GM21717 (cell line): ENCODE results near the gene KRT86.
"Not testable (repeated sequence)": the region's sequence is repeated elsewhere in the genome, so short reads cannot be mapped to it uniquely, and the experiment has no call there.

Experiments
- ATAC-seq: cut with Tn5 transposase; IDR thresholded peaks from one replicate; pipeline ENCODE4 v1.9.1; 2021; ENCODE audit warnings: mild to moderate bottlenecking, moderate library complexity; ENCODE audit not compliant: unreplicated experiment

KRT86 gene

DNA sequence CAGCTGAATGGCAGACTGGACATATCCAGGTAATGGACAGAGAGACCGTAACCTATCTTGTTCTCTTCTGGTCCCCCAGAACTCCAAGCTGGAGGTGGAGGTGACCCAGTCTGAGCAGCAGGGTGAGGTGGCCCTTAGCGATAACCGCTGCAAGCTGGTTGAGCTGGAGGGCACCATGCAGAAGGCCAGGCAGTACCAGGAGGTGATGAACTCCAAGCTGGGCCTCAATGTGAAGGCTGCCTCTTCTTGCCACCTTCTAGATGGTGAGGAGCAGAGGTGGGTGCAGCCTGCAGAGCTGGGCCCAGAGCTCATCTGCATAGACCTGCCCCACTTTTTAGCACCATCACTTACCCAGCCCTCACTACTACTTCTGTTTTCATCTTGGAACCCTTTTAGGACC, 7.2 kb upstream of the KRT86 start:
- ATAC-seq: no peak

DNA sequence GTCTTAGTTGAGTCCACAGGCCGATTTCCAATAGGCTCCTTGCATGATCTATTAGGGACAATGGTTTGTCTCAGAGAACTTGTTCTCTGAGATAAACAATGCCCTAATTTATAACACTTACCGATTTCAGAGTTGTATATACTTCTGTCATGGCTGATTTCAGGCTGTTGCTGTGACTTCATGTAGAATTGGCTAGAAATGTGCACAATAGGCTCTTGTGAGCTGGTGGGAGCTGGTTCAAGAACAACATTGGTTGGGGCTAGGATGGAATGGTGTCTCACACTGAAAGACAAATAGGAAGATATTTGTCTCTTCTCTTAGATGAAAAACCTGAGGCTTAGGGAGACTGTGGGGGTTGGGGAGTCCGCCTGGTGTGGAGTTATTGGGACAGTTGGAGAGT, 6.7 kb upstream of the KRT86 start:
- no peak for ATAC-seq

- no peak for ATAC-seq
Measured at GRCh38 chr12:52268212-52268611, 6.2 kb upstream of the KRT86 start.

DNA sequence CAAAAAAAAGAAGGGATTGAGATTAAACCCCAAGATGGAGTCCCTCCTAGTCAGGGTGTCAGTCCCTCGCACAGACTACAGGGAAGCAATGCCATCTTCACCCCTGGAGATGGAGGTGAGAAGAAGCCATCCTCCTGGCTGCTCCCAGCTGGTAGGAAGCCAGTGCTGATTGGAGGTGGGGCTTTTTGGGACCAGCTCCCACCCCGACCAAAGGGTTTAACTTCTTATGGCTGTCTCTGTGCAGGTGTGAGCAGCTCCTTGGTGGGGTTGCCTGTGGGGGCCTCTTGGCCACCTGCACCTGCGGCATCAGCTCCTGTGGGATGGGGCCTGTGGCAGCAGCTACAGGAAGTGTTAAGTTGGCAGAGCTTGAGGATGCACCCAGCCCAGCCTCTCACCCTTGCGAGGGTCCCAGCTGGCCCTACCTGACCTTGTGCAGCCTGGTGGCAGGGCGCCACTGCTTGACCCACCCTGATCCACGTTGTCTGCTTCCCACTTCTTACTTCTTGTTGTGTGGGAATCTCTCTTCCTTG, 3.8 kb upstream of the KRT86 start:
- ATAC-seq: no peak

DNA sequence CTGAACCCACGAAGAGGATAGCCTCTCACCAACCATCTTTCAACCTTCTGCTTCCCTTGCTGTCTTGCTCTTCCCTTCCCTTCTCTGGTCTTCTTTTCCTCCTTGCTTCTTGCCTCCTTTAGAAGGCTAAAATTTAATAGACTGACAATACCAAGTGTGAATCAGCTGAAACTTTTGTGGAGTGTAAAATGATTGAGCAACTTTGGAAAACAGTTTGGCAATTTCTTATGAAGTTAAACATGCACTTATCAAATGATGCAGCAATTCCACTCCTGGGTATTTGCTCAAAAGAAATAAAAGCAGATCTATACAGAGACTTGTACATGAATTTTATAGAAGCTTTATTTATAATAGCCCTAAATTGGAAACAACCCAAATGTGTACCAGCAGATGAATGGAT, 3.3 kb upstream of the KRT86 start:
- no peak for ATAC-seq

GRCh38 chr12:52275686-52276085, 1.2 kb downstream of the KRT86 start:
- ATAC-seq: no peak

- ATAC-seq: no peak
Measured at GRCh38 chr12:52277486-52278245, 3.2 kb downstream of the KRT86 start.

DNA sequence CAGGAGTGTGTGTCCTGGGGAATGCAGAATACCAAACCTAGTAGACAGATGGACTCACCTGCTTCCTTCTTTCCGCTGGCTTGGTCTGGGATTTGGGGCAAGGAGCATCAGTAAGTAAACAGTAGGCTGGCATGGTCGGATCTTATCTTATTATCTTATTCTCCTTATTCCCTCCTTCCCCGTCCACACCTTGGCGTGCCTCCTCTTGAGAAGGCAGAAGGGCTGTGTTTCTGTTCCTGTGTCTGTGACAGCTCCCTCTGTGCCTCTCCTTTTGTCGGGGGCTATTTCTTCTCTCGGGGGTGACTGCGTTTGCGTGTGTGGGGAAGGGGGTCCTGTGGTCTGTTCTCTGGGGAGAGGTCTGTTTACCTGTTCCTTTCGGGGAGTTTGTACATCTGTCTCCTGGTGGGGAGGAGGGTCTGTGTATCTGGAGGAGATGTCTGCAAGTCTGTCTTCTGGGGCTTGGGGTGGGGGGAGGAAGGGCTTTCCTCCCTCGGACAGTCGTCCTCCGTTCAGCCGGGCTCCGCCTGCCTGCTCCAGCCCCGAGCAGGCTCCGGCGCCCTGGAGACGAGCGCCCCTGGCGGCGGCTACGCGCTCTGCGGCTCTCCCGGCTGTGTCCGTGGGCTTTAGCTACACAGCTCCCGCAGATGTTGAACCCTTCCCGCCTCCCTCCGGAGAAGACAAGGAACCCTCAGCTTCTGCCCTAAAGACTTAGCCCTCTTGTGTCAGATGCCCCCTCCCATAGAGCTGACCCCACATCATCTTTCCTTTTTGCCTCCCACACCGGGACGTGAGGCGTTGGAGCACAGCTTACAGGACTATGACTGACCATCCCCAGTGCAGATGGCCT, 4.4 kb downstream of the KRT86 start:
- ATAC-seq: no peak

DNA sequence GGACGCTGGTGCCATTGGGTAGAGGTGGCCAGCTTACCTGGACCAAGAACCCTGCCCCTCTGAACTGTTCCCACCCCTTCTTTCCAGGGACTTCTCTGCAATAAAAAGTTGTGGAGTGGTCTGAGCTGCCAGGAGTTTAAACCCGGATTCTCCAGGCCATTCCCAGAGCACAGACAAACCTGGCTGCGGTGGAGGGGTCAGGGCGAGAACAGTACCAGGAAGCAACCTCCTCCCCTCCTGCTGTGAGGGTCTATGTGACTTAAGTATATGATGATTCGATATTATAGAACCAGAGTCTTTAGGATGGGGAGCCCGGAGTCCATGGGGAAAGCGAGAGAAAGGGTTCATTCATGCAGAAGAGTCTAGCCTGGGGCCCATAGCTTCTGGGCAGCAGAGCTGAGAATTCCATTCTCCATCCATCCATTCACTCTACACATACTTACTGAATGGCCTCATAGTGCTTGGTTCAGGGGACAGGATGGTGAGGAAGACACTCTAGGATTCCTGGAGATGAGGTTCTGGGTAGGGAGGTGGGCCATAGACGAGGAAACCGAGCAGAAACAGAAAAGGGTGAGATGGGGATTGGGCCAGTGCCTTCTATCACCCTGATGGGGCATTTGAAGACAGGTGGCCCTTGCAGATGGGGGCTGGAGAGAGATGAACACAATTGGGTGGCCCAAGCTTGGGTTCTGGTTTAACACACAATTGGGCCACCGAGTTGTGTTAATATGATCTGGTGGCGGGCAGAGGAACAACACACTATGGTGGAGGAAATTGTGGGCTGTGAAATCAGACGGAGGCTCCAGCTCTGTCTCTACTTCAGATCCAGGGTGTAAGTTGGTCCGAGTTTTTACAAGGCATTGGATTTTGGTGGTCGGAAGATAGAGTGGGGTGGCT, 5.2 kb downstream of the KRT86 start:
- no peak for ATAC-seq

DNA sequence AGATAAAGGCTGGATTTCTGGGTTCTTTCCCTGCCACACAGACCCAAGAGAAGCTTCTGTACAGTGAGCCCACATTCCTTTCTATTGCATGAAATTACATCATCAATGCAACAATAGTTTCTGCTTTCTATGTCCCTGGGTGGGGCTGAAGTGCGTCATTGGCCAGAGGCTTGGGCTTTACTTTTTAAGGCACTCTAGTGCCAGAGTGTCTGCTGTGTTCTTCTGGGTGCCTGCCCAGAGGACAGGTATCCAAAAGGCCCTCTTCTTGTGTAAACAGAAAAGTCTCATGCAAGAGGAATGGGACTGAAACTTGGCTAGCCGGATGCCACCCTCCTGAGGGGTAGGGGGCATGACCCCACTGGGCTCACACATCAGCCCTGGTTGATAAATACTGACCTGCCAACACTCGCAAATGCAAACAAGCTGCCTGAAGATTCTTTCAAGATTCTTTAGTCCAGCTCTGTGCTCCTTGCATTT, 5.9 kb downstream of the KRT86 start:
- ATAC-seq: no peak

DNA sequence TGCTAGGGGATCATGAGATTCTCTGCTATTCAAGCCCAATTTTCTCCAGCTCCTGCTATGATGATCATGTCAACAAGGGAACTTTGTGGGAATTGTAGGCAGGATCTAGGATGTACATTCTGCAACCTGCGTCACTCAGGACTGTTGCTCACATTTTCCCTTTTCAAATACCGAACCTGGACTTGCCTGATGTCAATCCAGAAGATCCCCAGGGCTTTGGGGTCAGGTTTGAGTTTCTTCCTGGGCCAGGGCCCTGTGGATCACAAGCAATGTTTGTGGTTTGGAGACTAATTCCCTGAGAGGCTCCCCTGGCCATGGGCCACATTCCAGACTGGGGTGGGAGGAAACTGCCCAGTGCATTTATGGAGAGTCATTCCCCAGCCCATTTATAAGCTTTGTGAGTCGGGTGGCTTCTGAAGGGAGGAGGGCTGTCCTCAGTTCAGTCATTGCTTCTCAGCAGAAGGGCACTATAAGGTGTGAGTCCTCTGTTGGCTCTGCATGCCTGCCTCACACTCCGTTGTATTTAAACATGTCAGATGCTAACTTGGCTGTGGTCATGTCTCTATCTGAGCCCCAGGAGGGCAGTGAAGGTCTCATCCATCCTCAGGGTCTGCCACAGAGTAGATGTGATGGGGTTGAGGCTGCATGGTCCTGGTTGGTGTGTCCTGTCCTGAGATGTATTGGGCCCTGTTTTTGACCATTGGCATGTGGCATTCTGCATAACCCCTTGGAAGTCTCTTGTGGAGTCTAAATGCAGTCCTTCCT, 6.5 kb downstream of the KRT86 start:
- ATAC-seq: no peak

- no peak for ATAC-seq
Measured at GRCh38 chr12:52284562-52285171, 10.2 kb downstream of the KRT86 start.

- ATAC-seq: no peak
Measured at GRCh38 chr12:52285172-52285745, 10.8 kb downstream of the KRT86 start.

DNA sequence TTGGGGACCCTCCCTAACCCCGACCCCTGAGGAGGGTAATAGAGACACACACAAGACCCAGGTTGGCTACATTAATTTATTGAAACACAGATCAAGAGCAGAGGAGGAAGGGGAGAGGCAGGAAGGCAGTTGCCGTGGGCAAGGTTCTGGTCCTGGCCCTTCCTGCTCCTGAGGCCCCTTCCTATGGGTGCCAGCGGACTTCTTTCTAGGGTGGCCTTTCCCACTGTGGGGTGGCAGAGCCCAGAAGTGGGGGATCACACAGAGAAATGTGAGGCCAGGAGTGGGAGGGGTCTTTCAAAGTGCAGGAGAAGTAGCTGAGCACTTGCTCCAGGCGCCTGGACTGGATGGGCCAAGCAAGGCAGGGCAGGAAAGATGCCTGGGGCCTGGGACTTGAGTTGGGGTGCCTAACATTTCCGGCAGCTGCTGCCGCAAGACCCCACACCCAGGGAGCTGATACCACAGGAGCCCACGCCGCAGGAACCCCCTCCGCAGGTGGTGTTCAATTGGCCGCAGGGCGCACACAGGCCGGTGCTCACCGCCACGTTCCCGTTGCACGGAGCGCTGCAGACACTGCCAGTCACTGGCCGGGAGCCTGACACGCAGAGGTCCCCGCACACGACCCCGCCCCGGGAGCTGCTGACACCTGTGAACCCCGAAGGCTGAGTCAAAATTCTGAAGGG, 11.5 kb downstream of the KRT86 start:
- no peak for ATAC-seq

DNA sequence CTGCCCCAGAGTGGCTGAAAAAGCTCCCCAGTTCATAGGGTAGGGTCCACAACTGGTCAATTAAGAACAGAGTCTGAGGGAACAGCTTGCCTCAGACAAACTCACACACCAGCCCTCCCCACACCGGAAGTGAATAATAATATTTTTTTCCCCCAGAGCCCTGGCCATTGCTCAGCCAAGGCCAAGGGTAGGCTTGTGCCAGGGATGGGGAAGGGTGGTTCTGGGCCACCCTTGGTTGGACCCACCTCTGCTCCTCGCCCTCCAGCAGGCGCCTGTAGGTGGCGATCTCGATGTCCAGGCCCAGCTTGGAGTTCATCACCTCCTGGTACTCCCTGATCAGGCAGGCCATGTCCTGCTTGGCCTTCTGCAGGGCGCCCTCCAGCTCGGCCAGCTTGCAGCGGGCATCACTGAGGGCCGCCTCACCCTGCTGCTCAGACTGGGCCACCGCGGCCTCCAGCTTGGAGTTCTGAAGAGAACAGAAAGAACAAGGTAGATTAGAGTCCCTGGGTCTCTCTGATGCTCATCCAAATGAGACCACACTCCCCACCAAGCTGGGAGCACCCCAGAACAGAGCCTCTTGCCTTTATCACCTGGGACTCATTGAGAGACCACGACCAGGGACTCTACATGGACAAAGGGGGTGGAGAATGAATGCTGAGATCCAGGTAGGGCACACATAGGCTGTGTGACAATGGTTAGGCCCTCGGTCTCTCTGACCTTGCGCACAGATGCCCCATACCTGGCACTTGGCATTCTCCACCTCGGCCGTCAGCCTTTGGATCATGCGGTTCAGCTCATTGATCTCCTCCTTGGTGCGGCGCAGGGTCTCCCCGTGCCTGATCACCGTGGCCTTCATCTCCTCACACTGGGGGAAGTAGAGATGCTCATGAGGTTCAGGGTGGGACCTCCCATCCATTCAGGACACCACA, 12.7 kb downstream of the KRT86 start:
- not testable (repeated sequence) for ATAC-seq

DNA sequence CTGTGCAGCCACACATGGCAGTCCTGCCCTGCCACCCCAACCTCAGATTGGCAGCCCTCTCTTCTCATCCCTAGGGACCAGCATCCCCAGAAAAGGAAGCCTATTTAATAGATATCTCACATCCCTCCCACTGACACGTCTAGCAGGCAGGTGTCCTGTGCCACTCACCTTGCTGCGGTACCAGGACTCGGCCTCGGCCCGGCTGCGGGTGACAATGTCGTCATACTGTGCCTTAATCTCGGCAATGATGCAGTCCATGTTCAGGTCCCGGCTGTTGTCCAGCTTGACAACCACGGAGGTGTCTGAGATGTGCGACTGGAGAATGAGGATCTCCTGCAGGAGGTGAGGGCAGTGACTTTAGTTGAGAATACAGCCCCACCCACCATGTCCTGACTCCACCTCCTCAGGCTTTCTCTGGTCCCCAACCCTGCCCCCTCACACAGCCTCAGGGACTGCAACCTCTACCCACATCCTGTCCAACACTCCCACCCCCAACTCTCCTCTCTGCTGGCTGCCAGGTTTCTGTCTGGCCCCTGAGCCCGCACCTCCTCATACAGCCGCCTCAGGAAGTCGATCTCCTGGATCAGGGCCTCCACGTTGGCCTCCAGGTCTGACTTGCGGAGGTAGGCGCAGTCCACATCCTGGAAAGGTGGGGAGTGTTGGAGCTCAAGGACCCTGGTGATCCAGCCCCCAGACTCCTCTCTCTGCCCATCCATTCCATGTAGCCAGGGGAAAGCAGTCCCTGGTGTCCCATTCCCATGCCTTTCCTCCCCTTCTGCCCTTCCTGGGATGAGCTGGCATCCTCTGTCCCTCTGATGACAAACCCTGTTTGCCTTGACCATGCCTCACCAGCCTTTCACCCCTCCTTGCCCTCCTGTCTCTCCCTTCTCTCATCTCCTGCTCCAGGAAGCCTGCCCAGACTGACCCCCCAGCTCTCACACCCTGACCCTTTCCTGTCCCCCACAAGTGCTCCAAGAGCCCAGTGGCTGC, 13.7 kb downstream of the KRT86 start:
- not testable (repeated sequence) for ATAC-seq
